GM21825 (cell line): ENCODE measurements around the gene OCRL.

ENCODE experiments used
- ATAC-seq: cut with Tn5 transposase; IDR thresholded peaks from one replicate; pipeline ENCODE4 v1.9.1; 2021; ENCODE audit warnings: mild to moderate bottlenecking, moderate library complexity; ENCODE audit not compliant: unreplicated experiment

The OCRL gene

DNA sequence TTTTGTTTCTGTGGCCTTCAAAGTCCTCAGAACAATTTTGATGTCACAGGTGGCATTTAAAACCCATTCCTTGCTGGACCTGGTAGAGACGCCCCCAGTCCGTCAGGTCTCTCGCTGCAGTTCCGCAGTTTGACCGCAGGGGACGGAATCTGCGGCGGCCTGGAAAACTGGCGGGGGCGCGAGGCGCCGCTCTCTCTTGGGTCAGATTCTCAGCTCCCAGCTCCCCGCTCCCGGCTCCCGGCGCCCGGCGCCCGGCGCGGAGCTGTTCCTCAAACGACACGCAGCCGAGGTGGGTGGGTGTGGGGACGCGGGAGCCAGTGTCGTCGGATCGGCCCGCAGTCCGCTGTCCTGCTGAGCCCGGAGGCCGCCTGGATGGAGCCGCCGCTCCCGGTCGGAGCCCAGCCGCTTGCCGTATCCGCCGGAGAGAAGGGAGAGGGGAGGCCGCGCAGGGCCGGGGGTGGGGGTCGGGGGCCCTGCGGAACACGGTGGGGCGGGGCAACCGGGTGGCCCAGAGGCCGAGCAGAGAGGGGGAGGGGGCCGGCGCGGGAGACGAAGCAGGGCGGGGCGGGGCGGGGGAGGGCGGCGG, at the start of gene OCRL:
Gene OCRL (plus strand): TSS at position 192 of the 586 bp plus-strand sequence. CDS start 181 bp downstream, at position 373.
- ATAC-seq: peak; percentile 96

DNA sequence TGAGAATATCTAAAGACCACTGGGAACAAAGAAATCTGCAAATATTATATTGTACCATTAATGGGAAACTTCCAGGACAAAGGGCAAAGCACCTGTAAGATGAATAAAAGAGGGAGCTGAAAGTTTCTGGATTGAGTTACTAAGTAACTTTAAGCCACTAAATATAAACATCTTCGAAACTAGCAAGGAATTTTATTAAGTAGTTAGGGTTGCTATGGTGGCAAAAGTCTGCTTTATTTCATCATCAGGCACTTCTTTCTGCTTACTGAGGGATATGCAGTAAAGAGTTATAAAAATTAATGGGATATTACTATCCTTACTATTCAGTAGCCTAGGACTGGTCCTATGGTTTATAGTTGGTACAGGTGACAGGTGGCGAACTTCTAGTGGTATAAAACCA, 49.7 kb upstream of the OCRL start:
- no peak for ATAC-seq

DNA sequence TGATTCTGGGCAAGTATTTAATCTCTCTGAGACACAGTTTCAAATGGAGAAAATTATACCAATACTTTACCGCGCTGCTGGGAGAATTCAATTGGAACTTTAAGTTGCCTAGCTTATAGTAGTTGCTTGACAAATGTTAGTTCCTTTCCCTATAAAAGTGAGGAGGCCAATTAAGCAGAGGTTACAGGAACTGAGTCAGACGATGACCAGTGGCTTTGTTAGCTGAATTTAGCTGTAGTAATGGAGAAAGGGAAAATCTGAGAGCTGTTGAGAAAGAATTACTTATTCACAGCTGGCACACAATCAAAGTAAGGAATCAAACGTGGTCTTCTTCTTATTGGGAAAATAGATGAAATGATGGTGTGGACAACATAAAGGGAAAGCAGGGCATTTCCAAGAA, 46.4 kb upstream of the OCRL start:
- ATAC-seq: no peak

DNA sequence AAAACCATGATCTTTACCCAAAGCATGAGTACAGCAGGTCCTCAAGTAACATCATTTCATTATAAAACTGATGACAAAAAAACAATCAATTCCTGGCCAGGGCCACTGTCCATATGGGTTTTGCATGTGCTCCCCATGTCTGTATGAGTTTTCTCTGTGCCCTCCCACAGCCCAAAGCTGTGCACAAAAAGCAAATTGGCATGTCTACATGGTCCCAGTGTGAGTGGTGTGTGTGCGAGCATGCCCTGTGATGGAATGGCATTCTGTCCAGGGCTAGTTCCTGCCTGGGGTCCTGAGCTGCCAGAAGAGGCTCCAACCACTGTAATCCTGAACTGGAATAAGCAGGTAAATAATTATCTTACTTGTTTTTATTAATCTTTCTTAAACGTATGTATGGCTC, 45.2 kb upstream of the OCRL start:
- ATAC-seq: no peak

DNA sequence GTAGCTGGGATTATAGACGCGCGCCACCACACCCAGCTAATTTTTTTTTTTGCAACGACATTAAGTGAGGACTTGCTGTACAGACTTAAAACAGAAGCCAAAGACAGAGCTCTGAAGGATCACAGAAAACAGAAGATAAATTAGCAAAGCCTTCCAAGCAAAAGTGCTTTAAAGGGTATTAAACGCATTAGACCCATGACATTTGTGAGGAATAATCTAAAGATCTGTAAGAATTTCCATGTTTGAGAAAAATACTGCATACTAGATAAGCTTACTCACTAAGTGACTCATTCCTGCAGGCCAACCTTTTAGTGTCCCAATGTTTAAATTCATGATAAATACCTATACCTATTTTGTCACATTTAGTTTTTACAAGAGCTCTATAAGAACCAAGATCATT, 44.2 kb upstream of the OCRL start:
- no peak for ATAC-seq

DNA sequence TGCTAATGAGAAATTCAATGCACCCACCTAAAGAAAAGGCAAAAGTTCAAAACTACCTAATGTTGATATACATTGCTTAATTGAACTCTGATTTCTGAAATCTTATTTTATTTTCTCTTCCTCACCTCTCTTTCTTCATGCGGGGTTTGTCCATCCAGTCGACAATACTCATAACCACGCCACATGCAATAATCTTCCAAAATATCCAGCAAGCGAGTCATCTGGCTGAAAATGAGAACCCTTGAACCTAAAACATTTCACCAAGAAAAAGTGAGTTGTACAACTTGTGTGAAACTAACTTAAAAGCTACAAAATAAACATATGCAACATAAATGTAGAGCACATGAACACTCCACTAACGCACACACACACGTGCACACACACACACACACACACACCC, 43.4 kb upstream of the OCRL start:
- ATAC-seq: no peak

DNA sequence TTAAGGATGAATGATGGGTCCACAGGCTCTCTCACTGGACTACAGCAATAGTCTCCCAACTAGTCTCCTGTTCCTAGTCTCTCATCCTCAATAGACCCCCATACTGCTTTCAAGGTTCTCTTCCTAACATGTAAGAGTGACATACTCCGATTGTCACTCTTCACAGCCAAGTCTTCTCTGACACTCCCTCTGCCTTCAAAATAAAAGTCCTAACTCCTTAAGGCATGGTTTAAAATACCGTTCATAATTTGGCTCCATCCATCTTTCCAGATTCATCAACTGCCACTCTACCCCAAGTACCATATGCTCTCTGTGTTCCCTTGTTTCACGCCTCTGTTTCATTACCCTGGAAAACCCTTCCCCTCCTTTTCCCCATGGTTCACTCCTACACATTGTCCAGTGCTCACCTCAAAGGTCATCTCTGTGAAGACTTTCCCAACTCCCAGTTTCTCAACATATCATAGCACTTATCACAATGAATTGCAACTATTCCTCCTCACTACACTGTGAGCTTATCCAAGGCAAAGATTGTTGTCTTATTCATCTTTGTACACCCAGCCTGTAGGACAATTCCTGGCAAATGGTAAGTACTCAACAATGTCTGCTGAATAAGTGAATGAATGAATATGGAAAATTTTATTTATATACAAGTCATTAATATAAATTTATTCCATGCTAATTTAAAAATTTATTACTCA, 42.8 kb upstream of the OCRL start:
- no peak for ATAC-seq

DNA sequence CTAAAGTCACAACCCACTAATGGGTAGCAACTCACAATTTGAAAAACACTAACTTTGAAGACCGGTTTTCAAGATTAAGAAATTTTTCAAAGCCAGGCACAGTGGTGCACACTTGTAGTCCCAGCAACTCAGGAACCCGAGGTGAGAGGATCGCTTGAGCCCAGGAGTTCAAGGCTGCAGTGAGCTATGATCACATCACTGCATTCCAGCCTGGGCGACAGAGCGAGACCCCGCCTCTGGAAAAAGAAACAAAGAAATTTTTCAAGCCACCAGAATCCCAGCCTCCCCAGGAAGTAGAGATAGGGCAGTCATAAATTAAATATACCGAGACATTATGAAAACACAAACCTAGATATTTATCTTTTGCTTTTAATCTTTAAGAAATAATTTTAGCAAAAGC, 29.7 kb upstream of the OCRL start:
- ATAC-seq: no peak

DNA sequence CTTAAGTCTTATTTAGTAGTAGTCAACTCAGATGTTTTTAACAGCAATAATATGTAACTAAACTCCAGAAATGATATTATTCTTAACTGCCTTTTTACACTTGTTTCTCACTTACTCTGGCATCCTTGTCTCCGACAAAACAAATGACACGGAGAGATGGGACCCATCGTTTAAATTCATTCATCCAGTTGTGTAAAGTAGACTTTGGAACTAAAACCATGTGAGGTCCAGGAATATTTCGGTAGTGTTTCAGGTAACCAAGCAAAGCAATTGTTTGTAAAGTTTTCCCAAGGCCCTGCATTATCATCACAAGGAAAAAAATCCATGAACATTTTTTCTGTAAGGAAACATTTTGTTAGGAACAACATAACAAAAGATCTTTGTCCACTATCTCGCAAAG, 28.4 kb upstream of the OCRL start:
- ATAC-seq: no peak

DNA sequence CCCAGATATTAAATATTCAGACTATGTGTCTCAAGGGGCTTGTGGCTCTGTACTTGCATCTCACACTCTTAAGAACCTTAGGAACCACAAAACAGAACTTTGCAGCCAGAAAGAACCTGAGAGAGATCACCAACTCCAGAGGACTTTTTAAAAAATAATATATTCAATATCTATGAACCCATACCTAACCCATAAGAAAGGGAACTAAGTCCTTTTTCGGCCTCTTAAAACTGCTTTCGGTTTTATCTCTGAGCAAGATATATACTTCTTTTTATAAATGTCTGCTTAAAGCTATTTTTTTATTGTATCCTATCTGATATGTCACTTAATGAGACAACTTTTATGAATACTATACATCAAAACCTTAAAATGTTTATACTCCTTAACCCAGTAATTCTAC, 27.6 kb upstream of the OCRL start:
- ATAC-seq: no peak

DNA sequence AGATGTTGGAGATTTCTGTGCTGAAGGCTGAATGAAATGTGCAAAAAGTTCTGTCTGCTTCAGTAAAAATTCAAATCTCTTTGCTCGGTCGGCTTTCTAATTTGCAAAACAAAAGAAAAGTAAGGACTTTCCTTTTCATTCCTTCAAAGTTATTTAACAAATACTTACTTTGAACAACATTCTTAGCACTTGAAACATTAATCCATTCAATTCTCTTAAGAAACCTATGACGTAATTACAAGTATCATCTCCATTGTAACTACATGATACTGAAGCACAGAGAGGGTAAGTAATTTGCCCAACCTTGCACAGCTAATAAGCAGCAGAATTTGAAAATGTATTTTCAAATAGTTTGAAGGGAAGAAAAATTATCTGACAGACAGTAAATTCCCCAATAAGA, 23.7 kb upstream of the OCRL start:
- no peak for ATAC-seq

DNA sequence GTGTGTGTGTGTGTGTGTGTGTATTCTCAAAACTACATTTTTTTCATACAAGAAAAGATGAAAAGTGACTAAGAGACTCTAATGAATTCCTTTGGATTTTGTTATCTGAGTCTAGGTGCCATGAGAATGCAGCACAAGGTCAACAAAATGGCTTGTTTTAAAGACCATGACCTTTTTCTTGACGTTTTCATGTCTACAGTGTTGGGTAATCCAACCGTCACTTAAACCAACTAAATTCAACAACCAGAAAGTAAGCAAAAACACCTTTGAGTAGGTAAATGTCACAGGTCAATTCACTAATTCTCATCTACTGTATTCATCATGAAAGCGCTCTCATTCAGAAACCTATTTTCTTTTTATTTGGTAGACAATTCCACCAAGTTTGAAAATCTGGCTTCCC, 19.9 kb upstream of the OCRL start:
- ATAC-seq: no peak

DNA sequence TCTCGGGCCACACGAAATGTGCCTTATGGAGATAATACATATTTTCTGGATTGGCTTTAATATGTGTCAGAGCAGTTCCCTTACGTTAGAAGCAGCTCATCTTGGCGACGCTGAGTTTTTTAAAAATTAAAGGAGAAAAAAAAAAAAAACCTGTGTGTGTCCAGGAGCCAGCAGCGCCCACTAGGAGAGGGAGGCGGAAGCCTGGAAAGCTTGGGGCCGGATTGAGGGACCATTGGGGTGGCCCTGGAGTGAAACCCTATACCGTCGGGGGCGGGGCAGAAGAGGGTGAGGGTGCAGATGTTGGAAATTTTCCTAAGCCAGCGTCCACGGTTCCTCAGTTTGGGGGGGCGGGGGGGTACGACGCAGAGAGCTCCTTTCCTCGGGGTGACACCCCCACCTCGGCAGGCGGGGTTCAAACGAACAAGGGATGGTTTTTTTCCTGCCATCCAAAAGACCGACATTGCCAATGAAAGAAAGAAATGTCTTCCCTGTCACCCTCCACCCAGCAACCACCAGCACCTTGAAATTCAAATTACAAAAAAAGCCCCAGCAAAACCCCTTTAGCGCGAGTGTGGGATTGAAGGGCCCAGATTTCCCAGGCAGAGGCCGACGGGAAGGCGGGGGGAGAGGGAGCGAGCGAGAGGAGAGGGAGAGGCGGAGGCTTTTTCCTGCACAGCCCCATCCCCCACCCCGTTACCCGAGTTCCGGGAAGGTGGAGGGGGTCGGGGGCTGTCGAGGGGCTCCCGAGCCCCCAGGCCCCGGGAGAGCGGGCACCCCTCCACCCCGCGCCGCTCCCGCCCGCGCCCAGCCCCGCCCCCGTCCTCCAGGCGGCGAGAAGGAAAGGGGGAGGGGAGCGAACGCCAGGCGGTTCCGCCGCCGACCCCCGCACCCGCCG, 17.6 kb upstream of the OCRL start:
- ATAC-seq: no peak

DNA sequence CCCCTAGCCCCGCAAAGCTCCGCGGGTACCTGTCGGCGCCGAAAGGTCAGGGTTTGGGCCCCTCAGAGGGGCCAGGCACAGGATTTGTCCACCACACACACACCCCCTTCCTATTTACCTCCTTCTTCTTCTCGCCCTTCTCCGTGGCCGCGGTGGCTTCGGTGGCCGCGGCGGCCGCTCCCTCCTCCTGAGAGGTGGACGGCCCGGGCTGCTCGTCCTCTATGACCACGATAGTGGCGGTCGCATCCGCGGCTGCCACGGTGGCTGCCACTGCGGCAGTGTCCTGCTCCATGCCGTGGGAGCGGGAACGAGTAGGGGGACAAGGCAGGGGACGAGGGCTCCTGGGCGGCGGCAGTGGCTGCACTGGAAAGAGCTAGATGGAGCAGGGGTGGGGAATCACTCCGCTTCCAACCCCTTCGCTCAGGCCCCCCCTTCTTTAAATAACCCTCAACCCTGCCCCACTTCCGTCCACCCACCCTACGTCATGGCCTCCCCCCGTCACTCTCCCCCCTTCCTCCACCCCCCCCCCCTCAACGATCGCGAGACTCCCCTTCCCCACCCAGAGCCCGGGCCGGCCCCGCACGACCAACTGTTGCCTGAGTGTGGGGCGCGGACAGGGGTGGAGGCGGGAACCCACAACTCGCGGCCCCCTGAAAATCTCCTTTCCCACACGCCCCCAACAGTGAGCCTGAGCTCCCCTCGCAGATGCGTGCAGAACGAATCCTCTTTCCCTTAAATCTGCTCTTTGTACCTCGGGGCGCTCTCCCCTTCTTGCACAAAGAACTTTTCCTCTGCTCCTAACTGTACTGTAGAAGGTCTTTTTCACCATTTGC, 16.8 kb upstream of the OCRL start, which contains the start of gene SMARCA1:
Gene SMARCA1 (minus strand): TSS at position 412 of the 833 bp plus-strand sequence. CDS start 120 bp downstream, at position 292.
- ATAC-seq: no peak

DNA sequence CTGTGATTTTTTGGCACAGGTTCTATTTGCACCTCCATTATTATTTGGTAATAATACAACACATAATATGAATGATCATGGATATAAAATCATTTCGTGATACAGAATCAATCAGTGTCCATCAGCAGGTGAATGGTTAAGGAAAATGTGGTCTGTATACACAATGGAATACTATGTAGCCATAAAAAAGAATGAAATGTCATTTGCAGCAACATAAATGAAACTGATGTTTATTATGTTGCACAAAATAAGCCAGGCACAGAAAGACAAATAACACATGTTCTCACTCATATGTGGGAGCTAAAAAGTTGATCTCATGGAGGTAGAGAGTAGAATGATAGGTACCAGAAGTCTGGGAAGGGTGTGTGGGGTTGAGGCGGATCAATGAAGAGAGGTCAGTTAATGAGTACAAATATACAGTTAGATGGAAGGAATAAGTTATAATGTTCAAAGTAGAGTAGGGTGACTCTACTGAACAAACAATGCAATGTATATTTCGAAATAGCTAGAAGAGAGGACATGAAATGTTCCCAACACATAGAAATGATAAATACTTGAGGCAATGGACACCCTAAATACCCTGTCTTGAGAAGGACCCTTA, 15.7 kb upstream of the OCRL start:
- ATAC-seq: no peak

DNA sequence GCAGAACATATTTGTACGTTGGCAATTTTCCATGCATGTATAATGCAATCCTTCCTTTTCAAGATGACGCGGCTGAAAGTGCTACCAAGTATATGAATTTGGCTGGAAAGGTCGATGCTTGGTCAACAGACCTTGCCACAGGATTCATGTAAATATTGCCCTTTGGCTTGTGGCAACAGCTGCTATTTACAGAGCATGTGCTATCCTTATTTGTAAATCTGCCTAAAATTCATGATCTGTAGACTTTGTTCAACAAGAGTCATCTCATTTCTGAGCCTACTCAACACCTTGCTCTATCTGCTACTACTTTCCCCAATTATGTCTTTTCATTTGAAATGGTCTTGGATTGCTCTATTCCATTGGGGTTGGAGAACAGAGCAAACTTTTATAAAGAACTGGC, 14.9 kb upstream of the OCRL start:
- no peak for ATAC-seq

DNA sequence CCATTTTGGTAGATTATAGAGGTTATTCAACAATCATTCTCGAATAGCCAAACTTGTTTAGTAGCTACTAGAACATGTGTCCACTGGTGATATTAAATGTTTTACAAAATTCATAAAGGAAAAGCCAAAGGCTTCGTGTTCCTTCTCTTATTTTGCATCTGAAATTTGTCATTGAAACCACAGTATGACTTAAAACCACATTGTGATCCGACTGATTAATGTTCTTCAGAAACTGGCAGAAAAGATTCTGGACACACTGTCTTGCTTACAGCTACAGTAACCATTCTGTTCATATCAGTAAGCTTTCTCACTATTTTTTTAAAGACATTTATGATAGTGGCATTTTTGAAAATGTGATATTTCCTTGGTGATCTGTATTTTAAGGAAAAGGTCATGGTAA, 14.2 kb upstream of the OCRL start:
- ATAC-seq: no peak

DNA sequence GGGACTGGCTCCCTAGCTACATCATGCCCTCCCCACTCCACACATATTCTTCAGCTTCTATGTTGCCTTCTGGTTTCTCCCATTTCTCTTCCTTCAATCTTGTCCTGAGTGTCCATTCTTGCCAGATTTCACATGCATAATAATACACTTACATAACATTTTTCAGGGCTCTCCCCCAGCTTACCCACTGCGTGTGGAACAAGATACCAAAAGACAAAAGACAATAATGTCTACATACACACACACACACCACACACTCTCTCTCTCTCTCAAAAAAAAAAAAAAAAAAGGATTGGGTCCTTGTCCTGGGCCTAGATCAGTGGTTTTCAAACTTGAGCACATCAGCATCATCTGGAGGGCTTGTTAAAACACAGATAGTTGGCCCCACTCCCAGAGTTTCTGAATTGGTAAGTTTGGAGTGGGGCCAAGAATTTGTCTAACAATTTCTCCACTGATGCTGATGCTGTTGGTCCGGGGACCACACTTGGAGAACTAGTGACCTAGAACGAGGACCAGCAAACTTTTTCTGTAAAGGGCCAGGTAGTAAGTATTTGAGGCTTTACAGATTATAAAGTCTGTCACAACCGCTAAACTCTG, 10.3 kb upstream of the OCRL start:
- no peak for ATAC-seq

DNA sequence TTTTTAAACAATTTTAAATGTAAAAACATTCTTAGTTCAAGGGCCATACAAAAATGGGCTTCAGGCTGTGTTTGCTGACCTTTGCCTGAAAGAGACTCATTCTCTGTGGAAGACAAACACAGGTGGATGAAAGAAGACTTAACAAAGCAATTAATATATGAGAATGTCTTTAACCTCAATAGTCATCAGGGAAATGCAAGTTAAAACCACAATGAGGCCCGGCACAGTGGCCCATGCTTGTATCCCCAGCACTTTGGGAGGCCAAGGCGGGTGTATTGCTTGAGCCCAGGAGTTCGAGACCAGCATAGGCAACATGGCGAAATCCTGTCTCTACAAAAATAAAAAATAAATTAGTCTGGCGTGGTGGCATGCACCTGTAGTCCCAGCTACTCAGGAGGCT, 9.6 kb upstream of the OCRL start:
- no peak for ATAC-seq

DNA sequence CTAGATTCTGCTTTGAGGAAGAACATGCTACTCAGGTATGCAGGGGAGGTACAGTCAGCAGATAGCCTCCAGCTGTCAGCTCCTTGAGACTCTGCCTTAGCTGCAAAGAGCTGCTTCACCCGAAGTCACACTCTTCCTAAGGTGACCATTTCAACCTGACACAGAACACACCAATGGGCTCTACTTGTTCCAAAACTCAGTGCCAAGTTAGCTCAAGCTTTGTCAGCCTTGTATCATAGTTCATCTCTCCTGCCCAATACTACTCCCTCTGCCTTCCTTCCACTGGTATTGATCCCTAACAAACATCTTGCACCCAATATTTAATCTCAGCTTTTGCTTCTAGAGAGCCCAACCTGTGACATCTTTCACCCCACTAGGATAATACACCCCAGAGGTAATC, 8.9 kb upstream of the OCRL start:
- no peak for ATAC-seq
